ENCODE measurements around the gene CCR3. TPM values are rescaled to one million over a fixed set of nuclear protein-coding genes. Genes with fewer than 3 reads are reported as not detected.

CCR3 gene
- total RNA-seq, 1 experiment from 2014 or later = not detected

DNA sequence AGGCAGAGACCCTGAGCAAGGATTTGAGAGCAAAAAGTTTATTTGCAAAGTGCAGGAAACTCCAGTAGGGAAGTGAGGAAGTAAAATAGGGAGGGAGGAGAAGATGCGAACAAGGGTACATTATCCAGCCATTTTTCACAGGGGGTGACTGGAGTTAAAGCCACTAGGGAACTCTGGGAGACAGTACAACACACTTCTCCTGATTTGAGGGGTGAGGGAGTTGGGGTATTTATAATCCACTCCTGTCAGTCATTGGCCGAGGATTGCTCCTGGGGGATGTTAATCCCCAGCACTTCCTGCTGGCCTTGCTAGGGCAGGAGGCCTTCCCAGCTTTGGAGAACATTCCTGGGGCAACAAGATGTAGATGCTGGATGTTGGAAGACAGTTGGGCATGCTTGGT lies 28.2 kb downstream of the CCR3 start:
- no peak for TF ChIP-seq EZH2 (IDR thresholded peaks at IDR 0.05)
- TF ChIP-seq FOSL1 (IDR thresholded peaks at IDR 0.05; ENCODE audit: low read depth) = no peak
- H3K4me1 ChIP-seq (ENCODE audit: control insufficient read depth in 1 of 2, insufficient read depth in 2 of 2, low read length in 2 of 2) = no peaks in the 10 kb centered on the region
- intact Hi-C loops (cut with micrococcal nuclease) = no loop called here
- no peak for ATAC-seq
- no peaks in the 10 kb centered on the region for H4K20me1 ChIP-seq (ENCODE audit: insufficient read depth)
- no peaks in the 10 kb centered on the region for H3K79me2 ChIP-seq (ENCODE audit: insufficient read depth, low read length)
- no TSS peak for BruUV-seq (replicated peaks)
- no peaks in the 10 kb centered on the region for H3K9me3 ChIP-seq (ENCODE audit: control insufficient read depth in 1 of 2, insufficient read depth in 1 of 2, low read depth in 1 of 2, low read length in 2 of 2)
- no peak overlapping the region for H2AFZ ChIP-seq (ENCODE audit: low read depth, low read length, poor library complexity, severe bottlenecking)
- ChIA-PET RAD21 (ENCODE audit: low non-redundant PET in 1 of 2, low total read pairs in 2 of 2, uncharacterized antibody in 2 of 2, unreplicated experiment in 2 of 2) (no interaction called here), CTCF (no interaction called here), POLR2A (no interaction called here)
- H3K27ac ChIP-seq (ENCODE audit: low read depth, low read length) = no peak overlapping the region
- H3K4me3 ChIP-seq (replicated peaks in 1 of 2; ENCODE audit: low read depth in 1 of 2, low read length in 2 of 2) = no peak overlapping the region
- H3K9me2 ChIP-seq (ENCODE audit: insufficient read depth) = no peaks in the 10 kb centered on the region
- no peaks in the 10 kb centered on the region for H3K36me3 ChIP-seq (ENCODE audit: control insufficient read depth in 1 of 2, insufficient read depth in 2 of 2, low read length in 2 of 2)
- H3K9ac ChIP-seq (ENCODE audit: low read length) = no peak overlapping the region
- no peak overlapping the region for H3K4me2 ChIP-seq (ENCODE audit: low read length)
- H3K27me3 ChIP-seq (ENCODE audit: insufficient read depth, low read length) = no peaks in the 10 kb centered on the region
- no peak for DNase-seq (ENCODE audit: low read depth, low spot score)

DNA sequence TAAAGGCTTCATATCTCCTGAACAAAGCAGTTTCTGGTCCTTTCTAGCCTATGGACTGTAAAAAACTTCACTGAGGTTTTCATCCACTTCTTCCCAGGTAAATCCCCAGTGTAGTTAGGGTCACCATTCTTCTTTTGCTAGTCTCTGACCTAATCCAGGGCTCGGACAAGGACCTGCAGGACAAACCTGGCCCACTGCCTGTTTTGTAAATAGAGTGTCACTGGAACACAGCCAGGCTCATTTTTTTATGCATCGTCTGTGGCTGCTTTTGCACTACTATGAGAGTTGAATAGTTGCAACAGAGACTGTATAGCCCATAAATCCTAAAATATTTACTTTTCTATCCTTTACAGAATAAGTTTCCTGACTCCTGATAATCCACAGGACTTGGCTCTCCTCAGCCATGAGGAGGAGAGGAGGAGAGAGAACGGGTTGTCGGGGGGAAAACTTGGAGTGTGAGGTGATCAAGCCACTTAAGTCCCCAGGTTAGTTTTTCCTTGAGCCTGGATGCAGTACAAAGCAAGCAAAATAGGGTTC lies 29.0 kb downstream of the CCR3 start:
- BruUV-seq (replicated peaks) = no TSS peak
- no peaks in the 10 kb centered on the region for H4K20me1 ChIP-seq (ENCODE audit: insufficient read depth)
- ChIA-PET RAD21 (ENCODE audit: low non-redundant PET in 1 of 2, low total read pairs in 2 of 2, uncharacterized antibody in 2 of 2, unreplicated experiment in 2 of 2) (no interaction called here), CTCF (no interaction called here), POLR2A (no interaction called here)
- no peaks in the 10 kb centered on the region for H3K79me2 ChIP-seq (ENCODE audit: insufficient read depth, low read length)
- H3K9ac ChIP-seq (ENCODE audit: low read length) = no peak overlapping the region
- no peak for DNase-seq (ENCODE audit: low read depth, low spot score)
- TF ChIP-seq POLR2A (IDR thresholded peaks at IDR 0.05; ENCODE audit: borderline replicate concordance, extremely low read depth, insufficient read depth, insufficient read length) (no peak), YY1 (IDR thresholded peaks at IDR 0.05; ENCODE audit: extremely low read depth, insufficient replicate concordance, low read depth, low read length) (no peak), SRF (IDR thresholded peaks at IDR 0.05; ENCODE audit: low read depth) (no peak), EZH2 (IDR thresholded peaks at IDR 0.05) (no peak), JUND (IDR thresholded peaks at IDR 0.05) (no peak), ZNF274 (IDR thresholded peaks at IDR 0.05; ENCODE audit: low read depth, low read length) (no peak), POLR2AphosphoS5 (IDR thresholded peaks at IDR 0.05; ENCODE audit: low read depth, low read length) (no peak), TCF7L2 (IDR thresholded peaks at IDR 0.05; ENCODE audit: borderline replicate concordance, extremely low read depth, insufficient read depth, insufficient read length) (no peak), ELF1 (IDR thresholded peaks at IDR 0.05; ENCODE audit: borderline replicate concordance, low read depth) (no peak), FOSL1 (IDR thresholded peaks at IDR 0.05; ENCODE audit: low read depth) (no peak), EGR1 (IDR thresholded peaks at IDR 0.05; ENCODE audit: low read depth) (no peak), CBX3 (IDR thresholded peaks at IDR 0.05; ENCODE audit: low read depth) (no peak)
- TF ChIP-seq, protein P1, sequence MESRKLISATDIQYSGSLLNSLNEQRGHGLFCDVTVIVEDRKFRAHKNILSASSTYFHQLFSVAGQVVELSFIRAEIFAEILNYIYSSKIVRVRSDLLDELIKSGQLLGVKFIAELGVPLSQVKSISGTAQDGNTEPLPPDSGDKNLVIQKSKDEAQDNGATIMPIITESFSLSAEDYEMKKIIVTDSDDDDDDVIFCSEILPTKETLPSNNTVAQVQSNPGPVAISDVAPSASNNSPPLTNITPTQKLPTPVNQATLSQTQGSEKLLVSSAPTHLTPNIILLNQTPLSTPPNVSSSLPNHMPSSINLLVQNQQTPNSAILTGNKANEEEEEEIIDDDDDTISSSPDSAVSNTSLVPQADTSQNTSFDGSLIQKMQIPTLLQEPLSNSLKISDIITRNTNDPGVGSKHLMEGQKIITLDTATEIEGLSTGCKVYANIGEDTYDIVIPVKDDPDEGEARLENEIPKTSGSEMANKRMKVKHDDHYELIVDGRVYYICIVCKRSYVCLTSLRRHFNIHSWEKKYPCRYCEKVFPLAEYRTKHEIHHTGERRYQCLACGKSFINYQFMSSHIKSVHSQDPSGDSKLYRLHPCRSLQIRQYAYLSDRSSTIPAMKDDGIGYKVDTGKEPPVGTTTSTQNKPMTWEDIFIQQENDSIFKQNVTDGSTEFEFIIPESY (IDR thresholded peaks at IDR 0.05; ENCODE audit: extremely low read depth, insufficient replicate concordance, low read length) = no peak
- TF ChIP-seq, protein P2, sequence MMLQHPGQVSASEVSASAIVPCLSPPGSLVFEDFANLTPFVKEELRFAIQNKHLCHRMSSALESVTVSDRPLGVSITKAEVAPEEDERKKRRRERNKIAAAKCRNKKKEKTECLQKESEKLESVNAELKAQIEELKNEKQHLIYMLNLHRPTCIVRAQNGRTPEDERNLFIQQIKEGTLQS (IDR thresholded peaks at IDR 0.05) = no peak
- TF ChIP-seq, protein P3, sequence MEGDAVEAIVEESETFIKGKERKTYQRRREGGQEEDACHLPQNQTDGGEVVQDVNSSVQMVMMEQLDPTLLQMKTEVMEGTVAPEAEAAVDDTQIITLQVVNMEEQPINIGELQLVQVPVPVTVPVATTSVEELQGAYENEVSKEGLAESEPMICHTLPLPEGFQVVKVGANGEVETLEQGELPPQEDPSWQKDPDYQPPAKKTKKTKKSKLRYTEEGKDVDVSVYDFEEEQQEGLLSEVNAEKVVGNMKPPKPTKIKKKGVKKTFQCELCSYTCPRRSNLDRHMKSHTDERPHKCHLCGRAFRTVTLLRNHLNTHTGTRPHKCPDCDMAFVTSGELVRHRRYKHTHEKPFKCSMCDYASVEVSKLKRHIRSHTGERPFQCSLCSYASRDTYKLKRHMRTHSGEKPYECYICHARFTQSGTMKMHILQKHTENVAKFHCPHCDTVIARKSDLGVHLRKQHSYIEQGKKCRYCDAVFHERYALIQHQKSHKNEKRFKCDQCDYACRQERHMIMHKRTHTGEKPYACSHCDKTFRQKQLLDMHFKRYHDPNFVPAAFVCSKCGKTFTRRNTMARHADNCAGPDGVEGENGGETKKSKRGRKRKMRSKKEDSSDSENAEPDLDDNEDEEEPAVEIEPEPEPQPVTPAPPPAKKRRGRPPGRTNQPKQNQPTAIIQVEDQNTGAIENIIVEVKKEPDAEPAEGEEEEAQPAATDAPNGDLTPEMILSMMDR (IDR thresholded peaks at IDR 0.05 in 2 of 3, conservative IDR thresholded peaks at IDR 0.05 in 1 of 3; ENCODE audit: borderline replicate concordance in 1 of 3, insufficient read depth in 1 of 3, low read depth in 2 of 3, low read length in 2 of 3) = no peak
- H3K4me1 ChIP-seq (ENCODE audit: control insufficient read depth in 1 of 2, insufficient read depth in 2 of 2, low read length in 2 of 2) = no peaks in the 10 kb centered on the region
- no peak overlapping the region for H3K27ac ChIP-seq (ENCODE audit: low read depth, low read length)
- no peak overlapping the region for H2AFZ ChIP-seq (ENCODE audit: low read depth, low read length, poor library complexity, severe bottlenecking)
- no peaks in the 10 kb centered on the region for H3K9me3 ChIP-seq (ENCODE audit: control insufficient read depth in 1 of 2, insufficient read depth in 1 of 2, low read depth in 1 of 2, low read length in 2 of 2)
- H3K9me2 ChIP-seq (ENCODE audit: insufficient read depth) = no peaks in the 10 kb centered on the region
- ATAC-seq = no peak
- H3K4me3 ChIP-seq (replicated peaks in 1 of 2; ENCODE audit: low read depth in 1 of 2, low read length in 2 of 2) = no peak overlapping the region
- H3K36me3 ChIP-seq (ENCODE audit: control insufficient read depth in 1 of 2, insufficient read depth in 2 of 2, low read length in 2 of 2) = no peaks in the 10 kb centered on the region
- H3K27me3 ChIP-seq (ENCODE audit: insufficient read depth, low read length) = no peaks in the 10 kb centered on the region
- intact Hi-C loops (cut with micrococcal nuclease) = no loop called here
- H3K4me2 ChIP-seq (ENCODE audit: low read length) = no peak overlapping the region

Measured in HCT116 (cell line).